Natural killer cell treated with Interleukin-12 subunit alpha and Interleukin-12 subunit beta and Interleukin-15 and Interleukin-18, amount 100 ng/mL, for 72 hours (primary cell): Measurements from ENCODE around the gene EFNB2. TPM values are rescaled to one million over a fixed set of nuclear protein-coding genes. Genes with fewer than 3 reads are reported as not detected.
A peak's percentile ranks its signal among the peaks of the same experiment; 100 is the strongest.

Experiments
- ATAC-seq, 2 donors: fragments of 150-1000 bp; cut with Tn5 transposase in 1 of 2; sonication (Bioruptor Pico), chemical (Tn5 transposase) in 1 of 2; 2 replicates each; pipeline ENCODE4 v1.10.0; 2021
- DNase-seq: peaks from one replicate; pipeline ENCODE4 v3.0.0; 2022; ENCODE audit warnings: low spot score
- H3K27ac Mint-ChIP-seq, 2 donors: 1 replicate in 1 of 2; 2 replicates in 1 of 2; pipeline ENCODE4 v1.8.0; 2022; ENCODE audit warnings: mixed read lengths in 2 of 2, mild to moderate bottlenecking in 1 of 2, moderate library complexity in 1 of 2
- H3K27me3 Mint-ChIP-seq, 2 donors: 1 replicate in 1 of 2; 2 replicates in 1 of 2; pipeline ENCODE4 v1.8.0; 2022; ENCODE audit warnings: mixed read lengths in 2 of 2
- H3K36me3 Mint-ChIP-seq: one replicate; pipeline ENCODE4 v1.8.0; 2022; ENCODE audit warnings: mixed read lengths
- H3K4me1 Mint-ChIP-seq, 2 donors: 1 replicate in 1 of 2; 2 replicates in 1 of 2; pipeline ENCODE4 v1.8.0; 2022; ENCODE audit warnings: low read depth in 2 of 2, mixed read lengths in 2 of 2, mild to moderate bottlenecking in 1 of 2
- H3K4me3 Mint-ChIP-seq: one replicate; pipeline ENCODE4 v1.8.0; 2022; ENCODE audit warnings: mixed read lengths
- H3K9me3 Mint-ChIP-seq: 2 replicates; pipeline ENCODE4 v1.8.0; 2022; ENCODE audit warnings: mixed read lengths
- total RNA-seq, 2 donors: library from RNA; stranded (reverse); gene quantifications; one replicate each; pipeline ENCODE4 v1.2.3, GENCODE V29; 2022

Gene EFNB2
- total RNA-seq, 2 donors from 2014 or later, result 0.26 to 0.28 TPM

- Mint-ChIP-seq H3K36me3 (no peaks in the 10 kb centered on the region), H3K4me1 (peaks cover 16 to 20% of the 10 kb centered on the region in 2 donors), H3K27me3 (peaks cover 23 to 41% of the 10 kb centered on the region in 2 donors), H3K27ac (no peak overlapping the region), H3K9me3 (no peaks in the 10 kb centered on the region), H3K4me3 (peak overlapping the region; percentile 93)
- ATAC-seq, result peak in 1 of 2 donors; percentile 37
- peak; percentile 62 for DNase-seq
Measured at GRCh38 chr13:106534639-106535551, 567 bp downstream of the EFNB2 start.

GRCh38 chr13:106533943-106534638, 1.4 kb downstream of the EFNB2 start:
- DNase-seq (no peak), ATAC-seq (no peak)
- H3K36me3 Mint-ChIP-seq, result no peaks in the 10 kb centered on the region
- H3K27me3 Mint-ChIP-seq, result peaks cover 29 to 48% of the 10 kb centered on the region in 2 donors
- H3K4me3 Mint-ChIP-seq, result peak overlapping the region; percentile 65
- H3K4me1 Mint-ChIP-seq, result peaks cover 16 to 20% of the 10 kb centered on the region in 2 donors
- H3K27ac Mint-ChIP-seq, result no peak overlapping the region
- H3K9me3 Mint-ChIP-seq, result no peaks in the 10 kb centered on the region

- Mint-ChIP-seq H3K27me3 (peaks cover 33 to 54% of the 10 kb centered on the region in 2 donors), H3K27ac (no peak overlapping the region), H3K9me3 (no peaks in the 10 kb centered on the region), H3K4me1 (peaks cover 16 to 20% of the 10 kb centered on the region in 2 donors), H3K36me3 (no peaks in the 10 kb centered on the region), H3K4me3 (peak overlapping the region; percentile 48)
- ATAC-seq (no peak), DNase-seq (no peak)
Measured at GRCh38 chr13:106533101-106533942, 2.1 kb downstream of the EFNB2 start.

- Mint-ChIP-seq H3K4me1 (peaks cover 16 to 20% of the 10 kb centered on the region in 2 donors), H3K27me3 (peaks cover 34 to 63% of the 10 kb centered on the region in 2 donors), H3K36me3 (no peaks in the 10 kb centered on the region), H3K9me3 (no peaks in the 10 kb centered on the region), H3K4me3 (peak overlapping the region; percentile 48), H3K27ac (no peak overlapping the region)
- DNase-seq (no peak), ATAC-seq (no peak)
Measured at GRCh38 chr13:106532111-106532929, 3.1 kb downstream of the EFNB2 start.

GRCh38 chr13:106530980-106531481, 4.4 kb downstream of the EFNB2 start:
- H3K9me3 Mint-ChIP-seq, result no peaks in the 10 kb centered on the region
- no peaks in the 10 kb centered on the region for H3K36me3 Mint-ChIP-seq
- H3K4me3 Mint-ChIP-seq, result no peak overlapping the region
- ATAC-seq (no peak), DNase-seq (no peak)
- no peak overlapping the region for H3K27ac Mint-ChIP-seq
- H3K4me1 Mint-ChIP-seq, result peaks cover 11% of the 10 kb centered on the region in 2 donors
- H3K27me3 Mint-ChIP-seq, result peaks cover 39 to 76% of the 10 kb centered on the region in 2 donors

- Mint-ChIP-seq H3K36me3 (no peaks in the 10 kb centered on the region), H3K27ac (no peak overlapping the region), H3K9me3 (no peaks in the 10 kb centered on the region), H3K4me1 (peaks cover 11% of the 10 kb centered on the region in 2 donors), H3K4me3 (no peak overlapping the region), H3K27me3 (peaks cover 44 to 76% of the 10 kb centered on the region in 2 donors)
- ATAC-seq, result no peak
- DNase-seq, result no peak
Measured at GRCh38 chr13:106530171-106530851, 5.2 kb downstream of the EFNB2 start.

- no peak for ATAC-seq
- Mint-ChIP-seq H3K4me1 (peaks cover 11% of the 10 kb centered on the region in 2 donors), H3K27me3 (peaks cover 44 to 76% of the 10 kb centered on the region in 2 donors), H3K4me3 (no peak overlapping the region), H3K27ac (no peak overlapping the region), H3K9me3 (no peaks in the 10 kb centered on the region), H3K36me3 (no peaks in the 10 kb centered on the region)
- no peak for DNase-seq
Measured at GRCh38 chr13:106529415-106530170, 5.9 kb downstream of the EFNB2 start.

- DNase-seq, result no peak
- no peak overlapping the region for H3K4me3 Mint-ChIP-seq
- peaks cover 45 to 74% of the 10 kb centered on the region in 2 donors for H3K27me3 Mint-ChIP-seq
- no peak for ATAC-seq
- H3K4me1 Mint-ChIP-seq, result peaks cover 9 to 11% of the 10 kb centered on the region in 2 donors
- no peak overlapping the region for H3K27ac Mint-ChIP-seq
- H3K9me3 Mint-ChIP-seq, result no peaks in the 10 kb centered on the region
- no peaks in the 10 kb centered on the region for H3K36me3 Mint-ChIP-seq
Measured at GRCh38 chr13:106528718-106529414, 6.6 kb downstream of the EFNB2 start.

- no peak for ATAC-seq
- no peak overlapping the region for H3K4me3 Mint-ChIP-seq
- H3K4me1 Mint-ChIP-seq, result peaks cover 2 to 3% of the 10 kb centered on the region in 2 donors
- DNase-seq, result no peak
- peaks cover 43 to 69% of the 10 kb centered on the region in 2 donors for H3K27me3 Mint-ChIP-seq
- H3K36me3 Mint-ChIP-seq, result no peaks in the 10 kb centered on the region
- no peak overlapping the region for H3K27ac Mint-ChIP-seq
- no peaks in the 10 kb centered on the region for H3K9me3 Mint-ChIP-seq
Measured at GRCh38 chr13:106527826-106528225, 7.6 kb downstream of the EFNB2 start.

- DNase-seq (no peak), ATAC-seq (no peak)
- H3K4me3 Mint-ChIP-seq, result no peak overlapping the region
- H3K27ac Mint-ChIP-seq, result no peak overlapping the region
- peaks cover 39 to 69% of the 10 kb centered on the region in 2 donors for H3K27me3 Mint-ChIP-seq
- H3K9me3 Mint-ChIP-seq, result no peaks in the 10 kb centered on the region
- no peaks in the 10 kb centered on the region for H3K4me1 Mint-ChIP-seq
- H3K36me3 Mint-ChIP-seq, result no peaks in the 10 kb centered on the region
Measured at GRCh38 chr13:106527445-106527801, 8.0 kb downstream of the EFNB2 start.

- Mint-ChIP-seq H3K27me3 (peaks cover 36 to 65% of the 10 kb centered on the region in 2 donors), H3K36me3 (no peaks in the 10 kb centered on the region)
Measured at GRCh38 chr13:106526738-106527444, 8.6 kb downstream of the EFNB2 start.

More at GRCh38 chr13:106526738-106527444, 8.6 kb downstream of the EFNB2 start:
- Mint-ChIP-seq H3K9me3 (no peaks in the 10 kb centered on the region), H3K4me1 (no peaks in the 10 kb centered on the region), H3K27ac (no peak overlapping the region), H3K4me3 (no peak overlapping the region)
- ATAC-seq (no peak), DNase-seq (no peak)
